ENCODE data around the gene CDHR4.
A peak's percentile ranks its signal among the peaks of the same experiment; 100 is the strongest.

Gene CDHR4

DNA sequence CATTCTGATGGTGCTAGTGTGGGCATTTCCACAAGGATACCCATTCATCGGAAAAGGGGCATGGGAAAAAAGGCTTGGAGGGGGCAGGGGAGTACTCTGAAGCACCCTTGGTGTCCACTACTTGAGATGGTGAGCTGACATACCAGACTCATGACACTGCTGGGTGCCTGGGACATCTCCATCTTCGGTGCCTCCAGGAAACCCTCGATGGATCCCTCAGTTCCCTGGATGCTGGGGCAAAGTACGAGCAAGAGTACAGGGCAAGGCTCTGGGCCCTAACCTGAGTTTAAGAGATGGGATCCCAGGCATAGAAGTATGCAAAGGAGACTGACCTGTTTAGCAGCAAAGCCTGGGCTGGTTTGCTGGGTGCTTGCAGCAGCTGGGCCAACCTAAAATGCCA lies 8.1 kb downstream of the CDHR4 start:
- TF ChIP-seq, protein P1, sequence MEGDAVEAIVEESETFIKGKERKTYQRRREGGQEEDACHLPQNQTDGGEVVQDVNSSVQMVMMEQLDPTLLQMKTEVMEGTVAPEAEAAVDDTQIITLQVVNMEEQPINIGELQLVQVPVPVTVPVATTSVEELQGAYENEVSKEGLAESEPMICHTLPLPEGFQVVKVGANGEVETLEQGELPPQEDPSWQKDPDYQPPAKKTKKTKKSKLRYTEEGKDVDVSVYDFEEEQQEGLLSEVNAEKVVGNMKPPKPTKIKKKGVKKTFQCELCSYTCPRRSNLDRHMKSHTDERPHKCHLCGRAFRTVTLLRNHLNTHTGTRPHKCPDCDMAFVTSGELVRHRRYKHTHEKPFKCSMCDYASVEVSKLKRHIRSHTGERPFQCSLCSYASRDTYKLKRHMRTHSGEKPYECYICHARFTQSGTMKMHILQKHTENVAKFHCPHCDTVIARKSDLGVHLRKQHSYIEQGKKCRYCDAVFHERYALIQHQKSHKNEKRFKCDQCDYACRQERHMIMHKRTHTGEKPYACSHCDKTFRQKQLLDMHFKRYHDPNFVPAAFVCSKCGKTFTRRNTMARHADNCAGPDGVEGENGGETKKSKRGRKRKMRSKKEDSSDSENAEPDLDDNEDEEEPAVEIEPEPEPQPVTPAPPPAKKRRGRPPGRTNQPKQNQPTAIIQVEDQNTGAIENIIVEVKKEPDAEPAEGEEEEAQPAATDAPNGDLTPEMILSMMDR (IDR thresholded peaks at IDR 0.05; ENCODE audit: extremely low read depth, missing control alignments), result no peak
- no peak for DNase-seq (ENCODE audit: low spot score)

DNA sequence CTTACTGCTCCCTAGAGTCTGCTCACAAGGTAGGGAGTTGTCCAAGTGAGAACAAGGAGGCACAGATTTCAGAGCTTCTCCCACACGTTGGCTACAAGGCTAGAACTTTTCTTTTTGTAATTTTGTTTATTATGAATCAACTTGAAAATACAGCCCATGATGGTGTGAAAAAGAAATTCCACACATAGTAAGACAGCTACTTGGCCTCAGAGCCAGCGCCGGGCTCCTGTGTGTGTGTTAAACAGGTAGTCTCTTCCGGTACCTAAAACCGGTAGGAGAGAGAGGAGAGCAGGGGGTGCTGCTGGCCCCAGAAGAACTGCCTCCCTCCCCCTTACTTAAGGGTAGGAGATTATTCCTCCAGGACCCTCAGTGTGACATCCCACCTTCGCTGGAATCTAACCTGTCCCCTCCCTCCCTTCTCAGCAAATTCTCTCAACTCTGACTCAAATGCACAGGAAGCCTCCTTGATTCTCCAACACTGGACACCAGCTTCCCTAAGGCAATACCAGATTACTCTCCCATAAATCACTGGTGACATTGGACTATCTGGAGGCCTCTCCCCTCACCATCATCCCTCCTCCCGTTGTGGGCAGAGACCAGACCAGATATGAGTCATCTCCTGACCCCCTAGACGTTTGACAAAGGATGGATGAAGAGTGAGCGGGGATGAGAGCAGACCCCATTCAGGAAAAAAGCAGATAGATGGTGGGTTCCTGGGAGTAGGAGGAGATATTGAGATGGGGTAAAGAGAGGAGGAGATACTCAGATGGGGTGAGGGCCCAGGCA lies 8.9 kb downstream of the CDHR4 start:
- TF ChIP-seq, protein P1 (IDR thresholded peaks at IDR 0.05; ENCODE audit: extremely low read depth, missing control alignments), result no peak
- DNase-seq (ENCODE audit: low spot score), result no peak

DNA sequence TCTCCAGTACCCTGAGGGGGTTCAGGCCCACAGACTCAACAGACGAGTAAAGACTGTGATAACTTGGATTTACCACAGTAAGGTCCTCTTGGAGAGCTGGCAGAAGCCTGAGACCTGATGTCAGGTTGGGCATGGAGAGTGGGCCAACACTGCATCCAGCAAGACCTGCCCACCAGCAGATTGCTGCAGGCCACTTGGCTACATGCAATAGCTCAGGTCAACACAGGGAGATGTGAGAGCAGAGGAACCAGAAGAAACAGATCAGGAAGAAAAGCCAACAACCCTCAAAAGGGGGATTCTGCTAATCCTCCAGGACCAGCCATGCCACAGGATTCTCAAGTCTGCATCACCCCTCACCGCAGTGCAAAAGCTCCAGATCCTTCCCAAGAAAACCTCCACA lies 11.6 kb downstream of the CDHR4 start:
- TF ChIP-seq, protein P1 (IDR thresholded peaks at IDR 0.05; ENCODE audit: extremely low read depth, missing control alignments), result no peak
- DNase-seq (ENCODE audit: low spot score), result peak; percentile 2

DNA sequence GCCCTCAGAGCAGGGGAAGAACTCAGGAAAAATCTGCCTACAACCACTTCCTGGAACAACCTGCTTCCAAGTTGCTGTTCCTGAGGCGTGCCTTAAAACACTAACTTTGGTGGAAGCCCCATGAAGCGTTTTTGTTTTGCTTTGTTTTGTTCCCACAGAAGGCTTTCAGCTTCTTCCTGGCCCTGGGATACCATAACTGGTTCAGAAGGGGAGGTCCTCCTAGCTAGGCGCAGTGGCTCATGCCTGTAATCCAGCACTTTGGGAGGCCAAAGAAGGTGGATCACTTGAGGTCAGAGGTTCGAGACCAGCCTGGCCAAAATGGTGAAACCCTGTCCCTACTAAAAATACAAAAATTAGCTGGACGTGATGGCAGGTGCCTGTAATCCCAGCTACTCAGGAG lies 12.1 kb downstream of the CDHR4 start:
- TF ChIP-seq, protein P1 (IDR thresholded peaks at IDR 0.05; ENCODE audit: extremely low read depth, missing control alignments), result no peak
- DNase-seq (ENCODE audit: low spot score), result no peak

DNA sequence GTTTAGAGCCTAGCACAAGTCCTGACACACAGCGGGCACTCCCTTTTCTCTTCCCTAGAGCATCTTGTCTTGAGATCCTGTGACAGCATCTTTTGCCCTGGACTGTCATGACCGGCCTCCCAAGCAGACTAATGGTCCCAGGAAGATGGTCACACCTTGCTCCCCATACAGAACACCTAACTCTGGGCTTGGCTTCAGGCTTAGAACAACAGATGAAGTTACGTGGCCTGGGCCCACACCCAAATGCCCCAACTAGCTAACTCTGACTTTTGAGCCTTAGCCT lies 12.6 kb downstream of the CDHR4 start:
- TF ChIP-seq, protein P1 (IDR thresholded peaks at IDR 0.05; ENCODE audit: extremely low read depth, missing control alignments), result no peak
- DNase-seq (ENCODE audit: low spot score), result peak; percentile 11

DNA sequence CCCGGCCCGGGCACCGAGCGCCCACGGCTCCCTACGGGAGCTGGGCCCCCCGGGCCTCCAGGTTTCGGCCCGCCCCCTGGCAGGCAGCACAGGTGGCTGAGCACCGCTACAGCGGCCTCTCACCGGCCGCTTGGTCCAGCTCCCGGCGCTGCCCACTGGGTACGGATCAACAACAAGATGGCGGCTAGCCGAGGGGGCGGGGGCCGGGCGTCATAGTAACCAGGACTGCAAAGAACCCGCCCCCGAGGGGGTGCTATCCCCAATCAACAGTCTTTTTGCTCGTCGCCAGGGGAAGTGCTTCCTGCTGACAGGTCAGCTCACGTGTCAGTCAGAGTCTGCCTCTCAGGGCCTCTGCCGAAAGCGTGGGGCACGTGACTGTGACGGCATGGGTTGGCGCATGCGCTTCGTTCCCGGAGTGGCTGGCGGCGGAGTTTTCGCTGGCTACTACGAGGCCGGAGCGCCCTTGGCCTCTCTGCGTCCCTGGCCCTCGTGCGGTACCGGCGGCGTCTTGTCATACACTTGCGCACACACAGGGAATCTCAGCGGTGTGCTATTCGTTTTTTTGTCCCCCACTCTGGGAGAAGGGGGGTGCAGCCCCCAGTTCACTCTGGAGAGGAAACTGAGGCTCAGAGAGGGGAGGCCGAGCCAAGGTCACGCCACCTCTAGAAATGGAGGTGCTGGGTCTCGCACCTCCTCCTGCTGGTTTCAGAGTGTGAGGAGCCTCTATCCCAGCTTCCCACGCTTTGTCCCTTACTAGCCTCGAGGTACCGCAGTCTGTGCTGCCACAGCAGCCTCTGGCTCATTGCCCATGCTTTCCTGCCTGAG lies 13.1 kb downstream of the CDHR4 start, which contains the start of gene IP6K1:
TSS of gene IP6K1 (minus strand) at position 186 of the 825 bp plus-strand sequence. CDS start 38,502 bp downstream, outside the sequence.
- TF ChIP-seq, protein P1 (IDR thresholded peaks at IDR 0.05; ENCODE audit: extremely low read depth, missing control alignments), result no peak
- peak; percentile 100 for DNase-seq (ENCODE audit: low spot score)

Data from GM20000 (cell line).